AG04449 (cell line): ENCODE results near the gene WDR93.

ENCODE experiments used
- CTCF ChIA-PET: fragments of 350-600 bp; formaldehyde crosslinking; extraction: SDS; loops from one replicate; lab custom pipeline; 2021; ENCODE audit warnings: antibody characterized with exemption; lab: Yijun Ruan, JAX
- POLR2A ChIA-PET: fragments of 400-600, 350-600 bp; formaldehyde crosslinking; extraction: SDS; loops from one replicate; lab custom pipeline; 2020; ENCODE audit warnings: antibody characterized with exemption, inconsistent platforms; lab: Yijun Ruan, JAX
- DNase-seq: peaks from one replicate; pipeline ENCODE4 v3.0.0-alpha.2; 2010; ENCODE audit warnings: low read depth, low spot score
- H3K4me3 ChIP-seq: 2 replicates; pipeline ENCODE4 v1.5.1; 2011; ENCODE audit warnings: low read depth, mild to moderate bottlenecking, control low read depth, low read length
- CTCF ChIP-seq: IDR thresholded peaks from one replicate; pipeline ENCODE4 v1.5.1; 2011; ENCODE audit warnings: mild to moderate bottlenecking, moderate library complexity, low read length, control low read depth, inconsistent platforms; ENCODE audit not compliant: insufficient read depth; ENCODE audit errors: missing control alignments

Gene WDR93

GRCh38 chr15:89792106-89792805 is 101.6 kb downstream of the WDR93 start:
- no peak for DNase-seq
- POLR2A ChIA-PET: interaction anchor here (0.7 kb wide), 1 partner anchor 9 kb away, joined by 3 read pairs; no protein-coding TSS in a partner anchor
- CTCF ChIA-PET: interaction anchor here (1.1 kb wide), 1 partner anchor 98 kb away, joined by 3 read pairs; no protein-coding TSS in a partner anchor
- no peak overlapping the region for H3K4me3 ChIP-seq
- no peak for TF ChIP-seq CTCF
